ENCODE measurements around the gene KRTAP2-2.
A peak's percentile ranks its signal among the peaks of the same experiment; 100 is the strongest.

Gene KRTAP2-2

GRCh38 chr17:41029633-41030245 is 25.3 kb downstream of the KRTAP2-2 start, which contains the start of gene KRTAP1-4:
TSS of gene KRTAP1-4 (minus strand) at chr17:41030195. CDS start at chr17:41030078, 117 bp downstream.
- peak; percentile 92 for FAIRE-seq
- DNase-seq (ENCODE audit: insufficient read length, low spot score): no peak

GRCh38 chr17:41026715-41027471 is 28.1 kb downstream of the KRTAP2-2 start, which contains the start of gene KRTAP1-5:
TSS of gene KRTAP1-5 (minus strand) at chr17:41027208. CDS start at chr17:41027155, 53 bp downstream.
- FAIRE-seq (peak; percentile 62), DNase-seq (ENCODE audit: insufficient read length, low spot score) (no peak)

DNA sequence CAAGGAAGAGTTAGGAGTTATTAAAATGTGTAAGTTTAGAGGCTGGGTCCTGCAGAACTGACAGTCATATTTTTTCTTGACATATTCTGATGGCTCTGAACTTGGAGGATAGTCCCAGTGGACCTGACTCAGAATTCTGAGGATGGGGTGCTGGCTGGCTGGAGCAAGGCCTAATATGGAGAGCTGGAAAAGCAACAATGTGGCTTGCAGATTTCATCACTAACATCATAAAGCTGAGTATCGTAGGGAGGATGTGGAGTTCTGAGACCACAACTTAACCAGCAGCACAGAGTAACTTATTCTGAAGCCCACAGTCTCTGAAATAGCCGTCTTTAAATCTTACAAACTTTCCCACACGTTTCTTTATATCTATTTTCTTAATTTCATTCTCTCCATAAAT is 30.3 kb downstream of the KRTAP2-2 start:
- DNase-seq (ENCODE audit: insufficient read length, low spot score) (no peak), FAIRE-seq (no peak)

- peak; percentile 67 for FAIRE-seq
These were observed 34.7 kb downstream of the KRTAP2-2 start for GRCh38 chr17:41020336-41020735.

GRCh38 chr17:41019415-41019814 is 35.6 kb downstream of the KRTAP2-2 start:
- FAIRE-seq: no peak

More at GRCh38 chr17:41020336-41020735, 34.7 kb downstream of the KRTAP2-2 start:
- no peak for DNase-seq (ENCODE audit: insufficient read length, low spot score)

DNA sequence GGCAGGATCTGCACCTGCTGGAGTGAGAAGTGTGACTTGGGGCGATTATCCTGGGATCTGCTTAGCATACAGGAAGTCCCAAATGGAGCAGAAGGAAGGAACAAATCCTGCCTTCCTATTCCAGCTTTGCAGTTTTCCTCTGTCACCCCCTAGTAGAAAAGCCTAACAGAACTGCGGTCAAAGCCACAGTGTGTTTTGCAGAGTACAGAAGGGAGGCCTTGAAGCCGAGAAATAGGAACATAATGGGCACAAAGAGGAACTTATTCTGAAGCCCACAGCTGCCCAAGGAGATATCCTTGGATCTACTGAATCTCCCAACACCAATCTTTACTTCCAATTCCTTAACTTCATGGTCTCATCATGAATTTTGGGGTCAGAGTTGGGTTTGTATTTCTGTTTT is 36.5 kb downstream of the KRTAP2-2 start:
- FAIRE-seq (no peak), DNase-seq (ENCODE audit: insufficient read length, low spot score) (no peak)

More at GRCh38 chr17:41019415-41019814, 35.6 kb downstream of the KRTAP2-2 start:
- no peak for DNase-seq (ENCODE audit: insufficient read length, low spot score)

DNA sequence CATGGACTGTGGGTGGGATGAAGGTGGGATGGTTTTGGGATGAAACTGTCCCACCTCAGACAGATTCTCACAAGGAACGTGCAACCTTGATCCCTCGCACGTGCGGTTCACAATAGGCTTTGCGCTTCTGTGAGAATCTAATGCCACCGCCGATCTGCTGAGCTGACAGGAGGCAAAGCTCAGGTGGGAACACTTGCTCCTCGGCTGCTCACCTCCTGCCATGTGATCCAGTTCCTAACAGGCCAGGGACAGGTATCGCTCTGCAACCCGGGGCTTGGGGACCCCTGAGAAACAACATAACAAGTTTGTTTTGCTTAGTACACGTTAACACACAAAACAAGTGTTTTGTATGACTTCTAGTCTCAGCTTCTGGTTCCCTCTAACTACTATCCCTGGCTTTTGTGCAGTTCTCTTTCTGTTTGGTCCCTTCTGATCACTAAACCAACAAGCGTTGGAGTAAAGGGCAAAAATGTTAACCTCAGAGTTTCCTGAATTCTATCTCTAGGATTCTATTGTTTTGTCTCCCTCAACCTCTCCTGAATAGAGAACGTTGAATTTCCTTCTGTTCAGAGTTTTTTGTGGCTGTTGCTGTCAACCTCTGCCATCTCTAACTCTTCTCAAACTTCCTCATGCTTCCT is 38.3 kb downstream of the KRTAP2-2 start:
- DNase-seq (ENCODE audit: insufficient read length, low spot score) (no peak), FAIRE-seq (peak; percentile 58)

DNA sequence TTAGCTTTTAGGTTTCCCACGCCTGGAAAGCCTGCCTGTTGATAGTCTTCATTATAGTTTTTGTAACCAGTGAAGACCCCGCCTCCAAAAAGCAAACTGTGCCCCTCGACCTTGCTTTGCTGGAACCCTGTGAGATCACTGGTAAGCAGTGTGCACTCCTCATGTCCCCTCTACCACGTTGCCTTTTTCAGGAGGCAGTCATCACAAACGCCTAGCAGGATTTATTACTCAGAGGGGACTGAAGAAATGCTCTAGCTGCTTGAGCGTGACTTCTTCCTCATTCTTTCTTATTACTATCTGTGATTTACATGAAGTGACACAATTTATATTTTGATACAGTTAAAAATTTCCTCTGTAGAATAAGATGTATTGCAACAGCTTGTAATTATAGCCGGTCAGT is 39.6 kb downstream of the KRTAP2-2 start:
- DNase-seq (ENCODE audit: insufficient read length, low spot score): no peak

GRCh38 chr17:41013606-41014005 is 41.4 kb downstream of the KRTAP2-2 start:
- FAIRE-seq (peak; percentile 9), DNase-seq (ENCODE audit: insufficient read length, low spot score) (no peak)

More for the DNA sequence above, 39.6 kb downstream of the KRTAP2-2 start:
- FAIRE-seq: peak; percentile 16

- DNase-seq (ENCODE audit: insufficient read length, low spot score): no peak
- FAIRE-seq: peak; percentile 93
These were observed 41.8 kb downstream of the KRTAP2-2 start for GRCh38 chr17:41013181-41013580.

DNA sequence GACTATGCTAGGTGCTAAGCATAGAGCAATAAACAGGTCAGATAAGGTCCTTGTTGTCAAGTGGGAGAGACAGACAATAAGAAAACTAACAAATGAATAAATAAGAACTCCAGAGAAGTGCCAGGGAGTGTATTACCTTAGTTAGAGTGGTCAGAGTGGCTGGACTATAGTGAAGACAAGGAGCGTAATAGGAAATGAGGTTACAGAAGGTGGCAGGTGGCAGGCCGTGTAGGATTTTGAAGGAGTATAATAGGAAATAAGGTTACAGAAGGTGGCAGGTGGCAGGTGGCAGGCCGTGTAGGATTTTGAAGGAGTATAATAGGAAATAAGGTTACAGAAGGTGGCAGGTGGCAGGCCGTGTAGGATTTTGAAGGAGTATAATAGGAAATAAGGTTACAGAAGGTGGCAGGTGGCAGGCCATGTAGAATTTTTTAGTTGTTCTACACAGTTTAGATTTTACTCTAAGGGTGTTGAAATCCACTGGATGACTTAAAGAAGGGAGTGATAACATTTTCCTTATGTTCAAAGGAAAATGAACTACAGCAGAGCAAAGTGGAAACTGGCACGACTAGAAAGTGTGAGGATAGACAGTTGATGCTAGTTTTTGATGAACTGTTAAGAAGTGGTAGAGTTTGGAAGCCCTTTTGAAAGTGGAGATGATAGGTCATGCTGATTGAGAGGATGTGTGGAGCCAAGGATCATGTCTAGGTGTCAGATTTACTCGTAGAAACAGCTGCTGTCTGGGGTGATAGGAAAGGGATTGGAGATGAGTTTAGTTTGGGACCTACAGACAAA is 42.5 kb downstream of the KRTAP2-2 start:
- FAIRE-seq: no peak
- DNase-seq (ENCODE audit: insufficient read length, low spot score): no peak

- FAIRE-seq: no peak
- DNase-seq (ENCODE audit: insufficient read length, low spot score): no peak
These were observed 44.6 kb downstream of the KRTAP2-2 start for GRCh38 chr17:41010441-41010840.

GRCh38 chr17:41009936-41010335 is 45.1 kb downstream of the KRTAP2-2 start:
- FAIRE-seq (no peak), DNase-seq (ENCODE audit: insufficient read length, low spot score) (no peak)

DNA sequence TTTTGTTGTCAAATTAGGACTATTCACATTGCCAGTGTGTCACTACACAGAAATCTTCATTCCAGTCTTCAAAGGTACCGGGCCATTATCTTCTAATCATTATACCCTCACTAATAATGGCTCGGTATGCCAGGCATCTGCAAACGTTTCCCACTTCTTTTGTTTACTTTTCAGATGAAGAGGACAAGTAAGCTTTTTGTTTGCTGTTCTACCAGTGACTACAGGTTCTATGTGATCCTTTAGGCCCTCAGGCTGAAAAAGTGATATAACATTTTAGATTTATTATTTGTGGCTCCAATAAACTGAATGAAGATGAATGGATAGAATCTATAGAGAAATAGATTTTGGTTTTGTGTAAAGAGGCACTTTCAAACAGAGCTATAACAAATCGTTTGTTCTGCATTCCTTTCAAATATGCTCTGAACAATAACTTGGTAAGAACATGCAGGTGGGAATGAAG is 45.7 kb downstream of the KRTAP2-2 start:
- no peak for DNase-seq (ENCODE audit: insufficient read length, low spot score)

DNA sequence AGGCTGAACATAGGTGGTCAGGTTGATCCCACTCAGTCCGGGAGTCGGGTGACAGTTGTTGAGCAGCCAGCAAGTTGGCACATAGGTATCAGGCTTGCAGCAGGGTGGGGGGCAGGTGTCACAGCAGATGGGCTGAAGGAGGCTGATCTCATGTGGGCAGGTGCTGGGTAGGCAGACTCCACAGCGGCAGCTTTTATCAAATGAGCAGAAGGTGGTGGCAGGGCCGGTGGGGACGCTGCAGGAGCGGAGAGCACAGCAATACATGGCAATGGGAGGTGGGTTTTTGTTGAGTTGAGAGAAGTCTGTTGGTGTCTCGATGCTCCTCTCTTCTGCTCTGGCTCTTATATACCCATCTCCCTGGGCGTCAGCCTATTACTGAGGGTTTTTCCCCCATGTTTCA is 46.2 kb downstream of the KRTAP2-2 start, which contains the start of gene KRTAP3-1:
Gene KRTAP3-1, minus strand, starts transcription at position 318 of the 400 bp plus-strand sequence. Its CDS starts 54 bp downstream, at position 264.
- FAIRE-seq (peak; percentile 89), DNase-seq (ENCODE audit: insufficient read length, low spot score) (no peak)

More for the DNA sequence above, 45.7 kb downstream of the KRTAP2-2 start:
- no peak for FAIRE-seq
